NCI-H82 (cell line): Measurements from ENCODE around the gene BHLHE41.

ENCODE experiments used
- DNase-seq: peaks from one replicate; lab custom pipeline; 2025; lab: John Stamatoyannopoulos, UW

BHLHE41 gene

DNA sequence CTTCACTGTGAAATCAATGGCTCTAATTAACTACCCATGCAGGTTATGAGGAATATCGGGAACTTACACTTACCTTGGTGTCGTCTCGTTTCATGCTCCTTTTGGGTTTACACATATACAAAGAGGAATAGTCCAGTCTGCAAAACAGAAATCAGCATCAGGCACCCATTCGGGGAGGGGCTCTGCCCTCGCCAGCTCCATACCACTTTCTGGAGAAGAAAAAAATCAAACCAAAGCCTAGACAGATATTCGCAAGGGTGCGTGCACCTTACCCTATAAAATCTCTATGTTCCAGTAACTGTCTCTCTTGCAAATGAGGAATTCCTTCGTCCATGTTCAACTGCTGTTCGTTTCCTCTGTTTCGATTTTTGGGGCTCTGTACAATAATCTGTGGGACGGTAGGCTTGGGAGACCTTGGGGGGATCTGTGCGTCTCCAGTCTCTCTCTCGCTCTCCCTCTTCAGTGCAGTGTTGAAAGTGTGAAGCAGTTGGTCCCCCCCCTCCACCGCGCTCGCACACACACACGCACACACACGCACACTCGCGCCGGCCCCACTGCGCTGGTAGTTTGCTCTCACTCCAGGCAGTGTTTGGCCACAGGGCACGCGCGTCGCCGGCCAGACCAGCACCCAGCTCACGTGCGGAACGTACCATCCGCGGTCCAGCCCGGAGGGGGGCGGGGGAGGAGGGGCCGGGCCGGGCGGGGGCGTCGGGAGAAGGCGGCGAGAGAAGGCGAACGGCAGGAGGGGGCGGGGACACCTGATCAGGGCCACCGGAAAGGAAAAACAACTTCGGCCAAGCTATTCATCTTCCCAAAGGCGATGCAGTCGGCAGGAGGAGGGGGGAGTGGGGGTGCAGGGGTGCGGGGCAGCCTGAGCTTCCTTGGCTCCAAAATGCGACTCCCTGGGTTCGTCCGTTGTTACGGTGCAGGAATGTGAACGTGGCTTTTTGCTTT is at the start of gene BHLHE41:
TSS of gene BHLHE41 (minus strand) at position 592 of the 954 bp plus-strand sequence. CDS start at position 334, 258 bp downstream.
- peak; percentile 54 for DNase-seq

DNA sequence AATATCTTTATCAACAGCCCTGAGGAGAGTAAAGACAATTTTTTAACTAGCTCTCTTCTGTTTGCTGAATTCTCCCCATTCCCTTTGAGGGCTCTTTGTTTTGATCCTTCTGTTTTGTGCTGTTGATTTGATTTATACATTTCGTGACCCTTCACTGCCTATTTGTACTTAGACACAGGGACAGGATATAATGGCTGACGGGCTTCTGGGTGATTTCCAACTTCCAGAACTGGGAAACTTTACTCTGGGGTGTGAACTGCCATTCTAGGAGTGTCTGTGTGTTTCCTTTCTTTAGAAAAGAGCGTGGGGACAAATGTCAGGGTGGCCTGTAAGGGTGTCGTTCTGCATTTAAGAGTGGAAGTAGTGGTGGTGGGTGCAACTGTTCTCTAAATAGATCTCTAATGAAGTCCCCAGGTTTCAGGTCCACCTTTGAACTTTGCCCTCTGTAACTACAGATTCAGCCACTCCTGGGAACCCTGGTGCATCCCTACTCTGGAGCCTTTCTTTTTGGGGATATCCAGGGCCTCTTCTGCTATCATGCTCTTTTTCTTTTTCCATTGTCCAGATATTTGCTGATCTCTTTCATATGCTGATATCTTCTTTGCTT is 48.2 kb upstream of the BHLHE41 start:
- no peak for DNase-seq

DNA sequence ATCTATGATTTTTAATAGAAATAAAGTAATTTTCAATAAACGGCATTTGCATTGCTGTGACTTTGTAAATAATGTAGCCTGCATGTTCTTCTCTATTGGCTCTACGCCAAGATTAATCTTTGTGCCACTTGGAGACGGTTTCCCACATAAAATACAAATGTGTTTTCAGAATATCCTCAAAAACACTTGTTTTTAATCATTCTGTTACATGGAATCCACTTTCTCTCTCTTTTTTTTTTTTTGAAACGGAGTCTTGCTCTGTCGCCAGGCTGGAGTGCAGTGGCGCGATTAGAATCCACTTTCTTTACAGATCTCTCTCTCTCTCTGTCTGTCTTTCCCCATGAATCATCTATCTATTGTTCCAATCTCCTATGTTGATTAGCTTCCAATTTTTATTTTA is 47.7 kb upstream of the BHLHE41 start:
- no peak for DNase-seq

DNA sequence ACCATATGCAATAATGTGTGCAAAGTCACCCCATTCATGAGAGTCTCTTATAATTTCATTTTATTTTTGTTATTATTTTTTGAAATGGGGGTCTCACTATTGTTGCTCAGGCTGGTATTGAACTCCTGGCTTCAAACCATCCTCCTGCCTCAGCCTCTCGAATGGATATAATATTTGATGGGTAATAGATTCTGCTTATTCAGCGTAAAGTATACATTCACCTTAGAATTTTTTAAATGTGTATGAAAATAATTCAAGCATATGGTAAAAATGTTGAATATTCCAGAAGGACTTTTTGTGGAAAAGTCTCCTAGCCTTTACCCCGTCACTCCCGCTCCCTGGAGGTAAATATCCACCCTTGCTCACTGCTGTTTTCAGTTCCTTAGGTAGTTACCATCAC is 47.2 kb upstream of the BHLHE41 start:
- no peak for DNase-seq

DNA sequence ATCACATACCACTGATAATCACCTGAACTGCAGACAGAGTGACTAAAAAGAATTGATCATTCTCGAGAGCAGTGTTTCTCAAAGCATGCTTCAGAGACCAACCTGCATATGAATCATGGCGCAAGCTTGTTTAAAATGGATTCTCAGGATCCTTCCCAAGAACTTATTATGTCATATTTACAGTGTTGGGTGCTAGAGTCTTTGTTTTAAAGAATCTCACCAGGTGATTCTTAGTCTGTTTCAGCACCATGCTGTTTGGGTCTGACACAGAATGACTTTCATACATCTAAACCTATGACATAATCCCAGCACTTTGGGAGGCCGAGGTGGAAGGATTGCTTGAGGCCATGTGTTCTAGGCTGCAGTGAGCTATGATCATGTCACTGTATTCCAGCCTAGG is 39.3 kb upstream of the BHLHE41 start:
- no peak for DNase-seq

DNA sequence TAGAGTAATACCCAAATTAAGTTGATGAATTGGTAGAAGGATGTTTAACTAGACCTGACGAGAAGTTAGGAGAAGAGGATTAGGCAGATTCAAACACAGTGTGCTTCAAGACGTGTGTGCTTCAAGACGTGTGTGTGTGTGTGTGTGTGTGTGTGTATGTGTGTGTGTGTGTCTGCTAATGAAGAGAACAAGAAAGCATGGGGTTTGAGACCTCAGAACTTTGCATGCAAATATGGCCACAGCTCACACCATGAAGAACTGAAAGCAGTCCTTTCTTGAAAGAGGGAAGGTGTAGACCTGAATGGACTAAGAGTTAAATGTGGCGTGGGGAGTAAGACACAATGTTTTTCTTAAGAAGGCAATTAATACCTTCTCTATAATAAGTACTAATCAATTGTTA is 38.1 kb upstream of the BHLHE41 start:
- no peak for DNase-seq

DNA sequence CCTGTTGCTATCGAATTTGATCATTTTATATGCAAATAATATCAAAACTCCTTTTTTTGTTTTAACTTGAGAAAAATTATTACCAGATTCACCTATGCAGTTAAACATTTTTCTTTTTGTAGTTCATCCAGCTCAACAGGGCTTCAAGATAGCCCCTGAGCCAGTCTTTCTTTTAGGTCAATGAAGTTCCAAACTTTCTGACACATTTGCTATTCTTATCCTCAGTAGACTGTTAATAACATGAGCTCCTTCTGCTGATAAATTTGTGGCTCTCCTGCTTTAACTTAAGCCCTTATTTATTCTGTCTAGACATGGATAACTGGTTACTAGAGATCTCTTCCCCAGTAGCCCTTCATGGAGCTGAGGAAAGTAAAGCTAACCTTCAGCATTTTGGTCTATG is 37.3 kb upstream of the BHLHE41 start:
- DNase-seq: no peak

DNA sequence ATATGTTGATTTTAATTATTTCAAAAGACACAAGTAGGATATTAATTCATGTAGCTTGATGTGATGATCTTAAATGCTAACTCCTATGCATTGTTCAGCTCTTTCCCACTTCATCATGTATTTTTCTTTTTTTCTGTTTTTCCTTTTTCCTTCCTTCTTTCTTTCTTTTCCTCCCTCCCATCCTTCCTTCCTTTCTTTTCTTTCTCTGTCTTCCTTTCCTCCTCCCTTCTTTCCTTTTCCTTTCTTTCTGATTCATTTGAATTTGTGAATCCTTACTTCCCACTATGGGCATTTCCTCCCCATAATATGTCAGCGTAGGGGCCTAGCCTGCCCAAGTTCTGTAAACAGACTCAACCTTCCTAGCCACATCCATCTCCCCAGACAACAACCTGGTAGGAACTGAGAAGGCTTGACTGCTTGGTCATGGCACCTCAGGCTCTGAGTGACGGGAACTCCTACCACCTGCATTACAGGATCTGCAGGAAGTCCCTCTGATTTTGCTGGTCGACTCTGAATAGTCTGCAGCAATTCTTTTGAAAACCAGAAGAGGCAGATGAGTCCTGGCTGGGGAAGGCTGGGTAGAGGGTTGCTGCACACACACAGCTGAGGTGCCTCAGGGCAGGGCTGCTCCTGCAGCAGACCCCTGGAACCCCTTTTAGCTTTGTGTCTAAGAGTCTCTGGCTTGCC is 33.4 kb upstream of the BHLHE41 start:
- DNase-seq: no peak

DNA sequence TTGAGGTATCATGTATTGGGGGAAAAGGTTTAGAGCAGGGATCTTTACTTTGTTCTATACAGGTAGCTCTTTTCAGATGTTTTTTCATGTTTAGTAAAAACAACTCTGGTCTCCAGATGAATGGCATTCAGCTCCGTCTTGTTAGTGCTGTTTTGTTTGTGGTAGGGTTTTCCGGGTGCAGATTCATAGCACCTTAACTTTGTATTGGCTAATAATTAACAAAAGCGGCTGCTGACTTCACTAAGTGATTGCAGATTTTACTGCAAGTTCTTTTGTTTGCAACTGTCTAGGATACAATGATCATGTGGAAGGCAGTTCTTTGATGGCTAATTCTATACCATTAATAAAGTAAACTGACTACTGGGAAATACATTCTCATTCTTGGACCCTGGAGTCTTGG is 32.2 kb upstream of the BHLHE41 start:
- no peak for DNase-seq

DNA sequence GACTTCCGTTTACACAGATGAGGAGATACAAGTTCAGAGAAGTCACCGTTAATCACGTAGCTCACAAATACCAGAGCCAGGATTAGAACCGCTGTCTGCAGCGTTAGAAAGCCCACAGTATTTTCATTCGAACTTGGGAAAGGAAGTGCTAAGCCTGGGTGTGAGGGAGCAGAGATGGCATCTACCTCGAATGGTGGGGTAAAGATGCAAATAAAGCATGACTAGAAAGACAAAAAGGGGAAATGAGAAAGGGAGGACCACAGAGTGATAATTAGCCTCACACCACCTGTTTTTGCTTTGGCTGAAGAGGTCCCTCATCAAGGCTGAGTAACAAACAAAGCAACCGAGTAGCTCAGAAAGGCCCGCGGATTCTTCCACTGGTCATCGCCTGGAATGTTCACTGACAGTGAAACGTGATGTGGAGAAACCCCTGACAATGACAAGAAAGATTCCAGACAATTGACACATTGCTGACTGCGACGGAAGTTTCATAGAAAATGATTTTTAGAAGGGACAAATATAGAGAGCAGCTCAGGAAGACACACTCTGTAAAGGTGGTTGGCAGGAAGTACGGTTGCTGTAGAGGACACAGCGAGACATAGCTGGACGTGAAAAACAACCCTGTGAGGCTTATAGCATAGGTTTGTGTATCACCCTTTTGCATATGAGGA is 31.5 kb upstream of the BHLHE41 start:
- no peak for DNase-seq

DNA sequence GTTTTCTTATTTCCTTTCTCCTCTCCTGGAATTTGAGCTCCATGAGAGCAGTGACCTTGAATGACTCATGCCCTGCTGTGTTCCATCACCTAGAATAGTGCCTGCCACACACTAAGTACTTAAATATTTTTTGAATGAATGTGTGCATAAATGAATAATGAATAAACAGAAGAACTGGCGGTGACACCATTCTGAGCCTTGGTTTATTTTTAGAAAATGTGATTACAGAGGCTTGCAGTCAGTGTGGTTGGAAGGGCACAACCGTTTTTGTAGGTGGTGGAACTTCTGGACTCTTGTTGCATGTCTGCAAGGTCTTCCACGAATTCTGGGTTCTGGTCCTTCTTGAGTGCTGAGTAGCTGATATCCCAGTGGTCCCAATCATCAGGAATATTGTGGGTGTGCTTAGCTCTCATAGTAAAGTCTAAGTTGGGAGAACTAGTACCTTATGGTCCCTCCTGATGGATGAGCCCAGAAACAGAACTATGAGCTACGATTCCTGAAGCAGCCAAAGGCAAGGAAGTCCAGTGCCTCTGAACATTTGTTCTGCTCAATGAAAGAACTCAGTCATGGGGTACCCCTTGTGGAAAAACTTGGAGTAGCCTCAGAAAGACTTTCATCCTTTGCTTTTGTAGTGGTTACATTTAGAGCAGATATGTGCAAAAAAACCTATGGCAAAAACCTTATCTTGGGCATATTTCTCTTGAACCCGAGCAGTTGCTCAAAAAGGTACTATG is 28.8 kb upstream of the BHLHE41 start:
- no peak for DNase-seq

DNA sequence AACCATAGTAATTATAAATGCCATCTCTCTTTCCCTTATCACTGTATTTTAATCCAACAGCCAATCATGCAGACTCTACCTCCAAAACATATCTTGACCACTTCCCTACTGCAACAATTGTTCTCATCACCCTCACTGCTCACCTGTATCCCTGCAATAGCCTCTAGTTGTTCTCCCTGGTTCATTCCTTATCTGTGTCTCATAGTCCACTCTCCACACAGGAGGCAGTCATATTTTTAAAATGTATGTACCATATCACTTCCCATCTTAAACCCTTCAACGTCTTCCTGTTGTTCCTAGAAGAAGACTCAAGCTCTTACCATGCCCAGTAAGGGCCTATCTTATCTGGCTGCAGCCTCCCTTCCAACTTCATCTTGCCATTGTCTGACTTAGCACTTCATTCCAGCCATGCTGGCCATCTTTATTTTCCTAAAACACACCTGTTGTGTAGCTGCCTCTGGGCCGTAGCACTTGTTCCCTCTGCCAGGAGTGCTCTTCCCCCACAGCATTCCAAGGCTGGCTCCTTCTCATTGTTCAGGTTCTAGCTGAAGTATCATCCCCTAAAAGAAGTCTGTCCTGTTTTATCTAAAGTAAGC is 27.8 kb upstream of the BHLHE41 start:
- no peak for DNase-seq

DNA sequence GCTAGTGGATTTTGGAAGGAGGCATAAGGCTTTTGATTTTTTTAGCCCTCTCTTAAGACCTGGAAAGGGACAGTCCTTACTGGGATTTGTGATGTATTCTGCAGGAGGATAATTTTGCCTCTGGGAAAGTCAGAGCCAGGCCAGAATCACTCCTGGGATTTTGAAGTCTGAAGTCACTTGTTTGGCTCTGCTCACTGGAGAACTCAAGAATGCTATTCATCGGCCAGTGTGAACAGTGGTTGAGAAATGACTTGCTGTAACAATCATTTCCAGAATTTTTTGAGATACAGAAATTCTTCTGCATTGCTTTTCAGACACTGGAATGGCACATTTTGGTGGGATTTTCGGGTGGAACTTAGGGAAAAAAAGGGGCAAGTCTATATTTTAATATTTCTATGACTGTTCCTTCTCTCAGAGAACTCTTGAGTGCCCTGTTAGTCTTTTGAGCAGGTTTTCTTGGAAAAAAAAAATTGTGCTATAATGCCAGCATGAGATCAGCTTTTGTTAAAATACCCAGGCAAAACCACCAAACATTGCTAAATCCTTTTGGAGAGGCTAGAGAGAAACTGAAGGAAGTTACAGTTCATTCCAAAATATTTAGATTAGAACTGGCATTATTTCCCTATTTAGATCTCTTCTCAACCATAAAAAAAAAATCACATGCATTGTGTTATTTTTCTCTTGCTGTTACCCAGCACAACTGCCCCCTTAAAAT is 26.1 kb upstream of the BHLHE41 start:
- no peak for DNase-seq

DNA sequence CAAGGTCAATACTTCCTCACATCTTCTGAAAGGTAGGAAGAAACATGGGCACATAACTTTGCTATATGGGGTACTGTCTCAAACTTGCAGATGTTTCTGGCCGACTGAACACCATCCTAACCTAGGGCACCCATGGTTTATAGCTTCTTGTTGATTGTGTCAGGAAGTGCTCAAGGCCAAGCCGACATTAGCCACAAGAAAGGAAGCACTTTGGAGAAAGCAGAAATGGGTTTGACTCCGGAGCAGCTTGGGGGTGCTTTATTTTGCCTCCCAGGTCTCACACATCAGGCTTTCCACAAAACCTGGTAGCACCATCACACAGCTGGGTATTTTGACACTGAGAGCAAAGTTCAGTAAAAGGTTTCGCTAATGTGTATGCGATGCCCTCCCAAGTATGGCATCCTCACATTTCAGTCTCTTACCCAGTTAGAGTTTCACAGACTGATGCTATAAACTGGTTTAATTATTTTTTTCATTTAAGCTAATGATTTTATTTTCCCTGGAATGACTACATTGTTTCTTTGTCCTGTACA is 25.2 kb upstream of the BHLHE41 start:
- no peak for DNase-seq

DNA sequence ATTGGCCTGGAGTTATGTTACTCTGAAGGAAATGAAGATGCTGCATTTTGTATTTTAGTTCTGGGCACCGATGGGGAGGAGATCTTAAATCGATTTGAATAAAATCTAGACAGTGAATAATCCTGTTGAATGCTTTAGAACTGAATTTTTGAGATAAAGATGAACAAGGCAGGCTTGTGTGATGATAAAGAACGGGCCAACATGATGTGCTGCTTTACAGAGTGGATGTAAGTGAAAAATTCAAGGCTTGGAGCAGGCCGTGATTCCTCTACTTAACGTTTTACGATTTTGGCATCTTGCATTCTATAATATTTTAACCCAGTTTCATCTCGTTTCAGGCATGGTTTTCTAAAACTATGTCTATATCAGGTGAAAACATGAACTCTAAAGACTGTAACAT is 23.5 kb upstream of the BHLHE41 start:
- no peak for DNase-seq

DNA sequence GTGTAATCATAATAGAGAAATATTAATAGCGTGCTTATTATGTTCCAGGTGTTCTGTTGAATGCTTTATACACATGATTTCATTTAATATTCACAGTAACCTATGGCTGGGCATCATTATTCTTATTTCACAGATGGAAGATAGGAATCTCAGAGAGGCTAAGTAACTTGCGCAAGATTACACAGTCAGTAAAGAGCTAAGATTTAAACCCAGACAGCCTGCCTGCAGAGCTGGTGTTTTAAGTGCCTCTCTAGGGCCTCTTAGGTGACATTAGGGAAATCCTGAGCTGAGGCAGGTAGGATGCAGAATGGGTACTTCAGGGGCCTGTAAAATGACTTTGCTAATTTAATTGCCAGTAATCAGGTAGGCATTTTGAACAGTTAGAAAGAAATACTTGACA is 18.5 kb upstream of the BHLHE41 start:
- no peak for DNase-seq

DNA sequence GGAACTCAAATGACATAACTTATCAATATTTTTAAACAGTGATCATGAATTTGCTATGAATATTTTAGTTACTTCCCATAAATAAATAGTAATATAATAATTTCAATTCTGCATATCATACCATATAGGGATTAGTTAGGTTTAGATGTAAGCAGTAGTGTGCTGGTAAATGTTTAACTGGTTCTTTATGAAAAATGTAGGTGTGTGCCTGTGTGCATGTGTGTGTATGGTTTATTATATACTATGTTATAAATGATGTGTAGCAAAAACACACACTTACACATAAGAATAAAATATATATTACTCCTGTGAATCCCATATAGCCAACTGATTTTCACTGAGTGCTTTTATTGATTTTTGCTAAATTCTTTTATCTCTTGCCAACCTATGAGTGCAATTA is 14.0 kb upstream of the BHLHE41 start:
- DNase-seq: no peak

DNA sequence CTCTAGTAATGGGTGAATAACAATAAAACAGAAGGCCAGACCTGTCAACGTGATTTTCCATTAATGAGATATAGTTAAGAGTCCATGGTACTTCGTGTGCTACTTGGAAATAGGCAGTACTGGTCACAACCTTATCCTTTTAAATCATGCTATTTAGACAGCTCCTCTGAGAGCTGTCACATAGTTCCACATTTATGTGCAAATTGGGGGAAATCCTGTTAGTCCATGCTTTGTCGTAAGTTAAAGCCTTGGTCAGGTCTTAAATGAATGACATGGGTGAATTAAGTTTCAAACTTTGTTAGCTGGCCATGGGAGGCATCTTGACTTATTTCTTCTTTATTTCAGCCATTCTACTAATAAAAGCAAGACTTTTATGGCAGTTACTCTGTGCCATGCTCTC is 11.9 kb upstream of the BHLHE41 start:
- DNase-seq: no peak

DNA sequence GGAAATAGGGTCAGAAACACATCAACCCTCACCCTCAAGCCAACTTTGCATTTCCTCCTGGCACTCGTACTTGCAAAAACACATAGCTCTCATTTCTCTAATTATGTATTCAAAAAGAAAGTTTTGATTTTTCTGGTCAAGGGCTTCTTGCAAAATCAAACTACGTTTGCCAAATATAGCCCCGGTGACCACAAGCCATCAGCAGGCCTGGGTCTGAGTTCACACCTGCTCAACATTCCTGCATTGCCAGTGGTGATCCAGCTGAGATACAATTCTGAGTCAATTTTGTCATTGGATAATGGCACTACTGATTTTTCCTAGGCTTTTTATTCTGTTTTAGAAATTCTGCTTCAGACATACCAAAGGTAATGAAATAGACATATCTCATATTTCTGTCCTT is 10.7 kb upstream of the BHLHE41 start:
- DNase-seq: no peak

DNA sequence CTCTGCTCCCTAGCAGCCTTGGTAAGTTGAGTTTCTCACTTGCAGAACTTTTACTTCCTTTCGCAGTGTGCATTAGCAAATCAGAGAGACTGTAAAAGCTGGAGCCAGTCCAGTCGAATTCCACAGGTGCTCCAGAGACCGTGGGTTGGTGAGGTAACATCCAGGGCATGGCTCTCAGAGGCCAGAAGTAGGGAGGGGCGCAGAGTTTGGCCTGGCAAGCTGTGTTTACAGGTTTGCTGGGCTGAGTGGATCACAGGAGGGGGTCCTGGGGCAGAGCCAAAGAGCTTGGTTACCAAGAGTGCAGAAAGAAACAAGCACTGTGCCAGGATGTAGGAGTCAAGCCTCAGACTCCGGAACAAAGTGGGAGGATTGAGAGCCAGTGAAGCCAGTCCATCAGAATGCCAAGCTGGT is 10.2 kb upstream of the BHLHE41 start:
- no peak for DNase-seq
